Measurements from ENCODE around the gene MRGPRD. TPM values are rescaled to one million over a fixed set of nuclear protein-coding genes. Genes with fewer than 3 reads are reported as not detected.
A peak's percentile ranks its signal among the peaks of the same experiment; 100 is the strongest.

The MRGPRD gene
- total and polyA plus RNA-seq, 9 donors = not detected

- Histone ChIP-seq H3K27me3 (no peaks in the 10 kb centered on the region), H3K4me3 (peak overlapping the region; percentile 30), H3K36me3 (no peaks in the 10 kb centered on the region), H3K4me1 (ENCODE audit: insufficient read depth) (peaks cover 9% of the 10 kb centered on the region), H3K9me3 (no peaks in the 10 kb centered on the region), H3K27ac (peak overlapping the region in 1 of 2 donors; percentile 44)
- 24 to 30% (median 26%) methylated on average over 18 of the region's 18 CpGs for WGBS, 3 donors
- intact Hi-C loops (cut with DNase I) = loop anchor here in 1 of 4 donors (10.0 kb wide), 1 partner anchor 58 kb away; no protein-coding TSS in a partner anchor
- TF ChIP-seq CTCF (IDR thresholded peaks at IDR 0.05) (no peak), EP300 (IDR thresholded peaks at IDR 0.05) (no peak), POLR2A (IDR thresholded peaks at IDR 0.05) (no peak)
- peak in 4 of 5 donors; percentile 50 to 75 (median 57) for DNase-seq
Measured at GRCh38 chr11:68946416-68947090, 34.2 kb downstream of the MRGPRD start.

GRCh38 chr11:68942751-68943271, 38.0 kb downstream of the MRGPRD start:
- intact Hi-C loops (cut with DNase I) = loop anchor here in 1 of 4 donors (10.0 kb wide), 1 partner anchor 62 kb away; no protein-coding TSS in a partner anchor
- Histone ChIP-seq H3K27ac (peak overlapping the region; percentile 57 to 75), H3K4me3 (no peak overlapping the region)

GRCh38 chr11:68942095-68942620, 38.6 kb downstream of the MRGPRD start:
- Histone ChIP-seq H3K4me1 (ENCODE audit: insufficient read depth) (peaks cover 9% of the 10 kb centered on the region), H3K27ac (peak overlapping the region; percentile 57 to 75), H3K27me3 (no peaks in the 10 kb centered on the region), H3K36me3 (no peaks in the 10 kb centered on the region), H3K9me3 (no peaks in the 10 kb centered on the region), H3K4me3 (no peak overlapping the region)
- TF ChIP-seq CTCF (IDR thresholded peaks at IDR 0.05) = no peak
- TF ChIP-seq POLR2A (IDR thresholded peaks at IDR 0.05) = no peak
- TF ChIP-seq EP300 (IDR thresholded peaks at IDR 0.05) = no peak
- no peak for DNase-seq
- intact Hi-C loops (cut with DNase I) = loop anchor here in 1 of 4 donors (10.0 kb wide), 1 partner anchor 63 kb away; no protein-coding TSS in a partner anchor
- 37 to 50% (median 43%) methylated on average over 11 of the region's 11 CpGs for WGBS, 3 donors

More at GRCh38 chr11:68942751-68943271, 38.0 kb downstream of the MRGPRD start:
- Histone ChIP-seq H3K27me3 (no peaks in the 10 kb centered on the region), H3K36me3 (no peaks in the 10 kb centered on the region), H3K9me3 (no peaks in the 10 kb centered on the region), H3K4me1 (ENCODE audit: insufficient read depth) (peaks cover 9% of the 10 kb centered on the region)
- no peak for DNase-seq
- 50 to 57% (median 52%) methylated on average over 9 of the region's 9 CpGs for WGBS, 3 donors
- TF ChIP-seq CTCF (IDR thresholded peaks at IDR 0.05) (no peak), POLR2A (IDR thresholded peaks at IDR 0.05) (no peak), EP300 (IDR thresholded peaks at IDR 0.05) (no peak)

GRCh38 chr11:68941324-68942094, 39.3 kb downstream of the MRGPRD start:
- Histone ChIP-seq H3K36me3 (no peaks in the 10 kb centered on the region), H3K4me3 (no peak overlapping the region), H3K27ac (peak overlapping the region in 1 of 2 donors; percentile 75), H3K27me3 (no peaks in the 10 kb centered on the region), H3K9me3 (no peaks in the 10 kb centered on the region), H3K4me1 (ENCODE audit: insufficient read depth) (peaks cover 5% of the 10 kb centered on the region)
- no peak for DNase-seq
- intact Hi-C loops (cut with DNase I) = loop anchor here in 1 of 4 donors (10.0 kb wide), 1 partner anchor 63 kb away; no protein-coding TSS in a partner anchor
- 73 to 81% (median 78%) methylated on average over 18 of the region's 18 CpGs for WGBS, 3 donors
- TF ChIP-seq POLR2A (IDR thresholded peaks at IDR 0.05) = no peak
- no peak for TF ChIP-seq EP300 (IDR thresholded peaks at IDR 0.05)
- TF ChIP-seq CTCF (IDR thresholded peaks at IDR 0.05) = no peak
